Tibial nerve (tissue), 4 donors: ENCODE measurements around the gene MRNIP. TPM values are rescaled to one million over a fixed set of nuclear protein-coding genes. Genes with fewer than 3 reads are reported as not detected.

ENCODE experiments used
- DNase-seq, 2 donors: peaks; one replicate each; pipeline ENCODE4 v3.0.0-alpha.2; 2019; ENCODE audit warnings: low spot score in 2 of 2
- H3K27ac ChIP-seq, 4 donors: fragments of 200-600 bp; sonication (generic) in 3 of 4; one replicate each; pipeline ENCODE4 v1.5.1; 2017 to 2019; ENCODE audit warnings: mild to moderate bottlenecking in 1 of 4
- H3K27me3 ChIP-seq, 2 donors: fragments of 200-600 bp; sonication (generic) in 1 of 2; one replicate each; pipeline versions ENCODE4 v1.5.1 to v1.6.0; 2017 to 2019
- H3K36me3 ChIP-seq, 3 donors: fragments of 200-600 bp; sonication (generic); one replicate each; pipeline ENCODE4 v1.5.1; 2018 to 2019
- H3K4me1 ChIP-seq, 4 donors: fragments of 200-600 bp; sonication (generic) in 3 of 4; one replicate each; pipeline ENCODE4 v1.5.1; 2017 to 2019
- H3K4me3 ChIP-seq, 4 donors: fragments of 200-600 bp; sonication (generic) in 3 of 4; one replicate each; pipeline ENCODE4 v1.5.1; 2017 to 2019; ENCODE audit warnings: mild to moderate bottlenecking in 1 of 4, moderate library complexity in 1 of 4
- H3K9me3 ChIP-seq, 4 donors: fragments of 200-600 bp; sonication (generic) in 3 of 4; one replicate each; pipeline ENCODE4 v1.5.1; 2017 to 2019
- EP300 ChIP-seq, 2 donors: sonication (generic); formaldehyde crosslinking; IDR thresholded peaks; one replicate each; pipeline ENCODE4 v1.6.1; 2017; ENCODE audit warnings: antibody characterized with exemption in 2 of 2, mild to moderate bottlenecking in 1 of 2
- POLR2A ChIP-seq, 2 donors: fragments of 450-650 bp; IDR thresholded peaks; one replicate each; pipeline ENCODE4 v1.6.1; 2017; ENCODE audit warnings: antibody characterized with exemption in 2 of 2, mild to moderate bottlenecking in 2 of 2, moderate library complexity in 2 of 2
- WGBS, 2 donors: methylation state at CpG; one replicate each; pipeline ENCODE4 v1.1.5; 2018; 5-methylcytosine and 5-hydroxymethylcytosine counted together
- total RNA-seq, 4 donors: library from RNA; depleted of rRNA; stranded (reverse); fragments of >200 nt; gene quantifications; one replicate each; pipeline ENCODE4 v1.1.0, GENCODE V29; 2016
- TF ChIP-seq, protein P1 (sequence below), 5 experiments: fragments of 200-600 bp in 3 of 5; fragments of 450-650 bp in 2 of 5; sonication (generic) in 3 of 5; IDR thresholded peaks; one replicate each; pipeline ENCODE4 v1.5.1; 2016 to 2019; ENCODE audit warnings: antibody characterized with exemption in 5 of 5, mild to moderate bottlenecking in 3 of 5, moderate library complexity in 2 of 5

The MRNIP gene
- total RNA-seq, 4 donors from 2014 or later: 48.5 to 82.4 (median 63.2) TPM

DNA sequence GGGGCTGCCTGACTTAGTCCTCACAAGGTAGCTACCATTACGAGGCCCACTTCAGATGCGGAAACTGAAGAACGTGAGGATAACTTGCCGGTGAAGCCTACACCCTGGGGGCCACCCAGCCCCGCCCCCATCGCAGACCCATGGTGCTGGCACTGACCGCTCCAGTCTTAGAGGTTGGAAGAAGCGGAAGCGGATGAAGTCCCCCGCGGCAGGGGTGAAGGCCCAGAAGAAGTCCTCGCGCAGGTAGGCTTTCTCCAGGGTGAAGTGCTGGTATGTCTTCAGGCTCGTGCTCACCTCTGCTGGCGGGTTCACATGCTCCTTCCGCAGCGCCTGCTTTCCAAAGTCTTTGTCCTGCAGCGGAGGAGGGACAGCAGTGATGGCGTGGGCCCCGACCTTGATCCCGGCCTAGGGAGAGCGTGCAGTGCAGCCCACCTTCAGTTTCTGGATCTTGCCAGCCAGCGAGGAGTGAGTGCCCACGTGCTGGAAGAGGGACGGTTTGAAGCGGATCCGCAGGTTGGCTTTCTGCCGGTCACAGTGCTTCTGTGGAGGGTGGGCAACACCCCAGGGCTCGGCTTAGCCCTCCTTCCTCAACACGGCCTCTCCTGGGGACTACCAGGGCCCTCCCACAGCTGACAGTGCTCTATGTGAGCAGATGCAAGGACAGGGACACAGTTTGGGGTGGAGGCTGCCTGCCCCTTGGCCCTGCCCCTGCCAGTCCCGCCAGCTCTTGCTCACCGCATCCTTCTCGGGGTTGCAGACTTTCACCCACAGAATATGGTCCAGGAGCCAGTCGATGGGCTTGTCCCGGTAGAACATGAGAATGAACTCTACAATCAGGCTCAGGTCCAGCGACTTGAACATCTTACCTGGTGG, 59.6 kb downstream of the MRNIP start:
- Histone ChIP-seq H3K9me3 (no peaks in the 10 kb centered on the region), H3K36me3 (peaks cover 2 to 47% (median 14%) of the 10 kb centered on the region in 3 donors), H3K27ac (no peak overlapping the region), H3K4me3 (no peak overlapping the region), H3K4me1 (peaks cover 0 to 58% (median 47%) of the 10 kb centered on the region in 4 donors), H3K27me3 (no peaks in the 10 kb centered on the region)
- no peak for DNase-seq
- 91 to 93% methylated on average over 32 to 34 of the region's 36 CpGs for WGBS, 2 donors
- TF ChIP-seq, protein P1, sequence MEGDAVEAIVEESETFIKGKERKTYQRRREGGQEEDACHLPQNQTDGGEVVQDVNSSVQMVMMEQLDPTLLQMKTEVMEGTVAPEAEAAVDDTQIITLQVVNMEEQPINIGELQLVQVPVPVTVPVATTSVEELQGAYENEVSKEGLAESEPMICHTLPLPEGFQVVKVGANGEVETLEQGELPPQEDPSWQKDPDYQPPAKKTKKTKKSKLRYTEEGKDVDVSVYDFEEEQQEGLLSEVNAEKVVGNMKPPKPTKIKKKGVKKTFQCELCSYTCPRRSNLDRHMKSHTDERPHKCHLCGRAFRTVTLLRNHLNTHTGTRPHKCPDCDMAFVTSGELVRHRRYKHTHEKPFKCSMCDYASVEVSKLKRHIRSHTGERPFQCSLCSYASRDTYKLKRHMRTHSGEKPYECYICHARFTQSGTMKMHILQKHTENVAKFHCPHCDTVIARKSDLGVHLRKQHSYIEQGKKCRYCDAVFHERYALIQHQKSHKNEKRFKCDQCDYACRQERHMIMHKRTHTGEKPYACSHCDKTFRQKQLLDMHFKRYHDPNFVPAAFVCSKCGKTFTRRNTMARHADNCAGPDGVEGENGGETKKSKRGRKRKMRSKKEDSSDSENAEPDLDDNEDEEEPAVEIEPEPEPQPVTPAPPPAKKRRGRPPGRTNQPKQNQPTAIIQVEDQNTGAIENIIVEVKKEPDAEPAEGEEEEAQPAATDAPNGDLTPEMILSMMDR (IDR thresholded peaks at IDR 0.05): no peak
- no peak for TF ChIP-seq EP300 (IDR thresholded peaks at IDR 0.05)
- no peak for TF ChIP-seq POLR2A (IDR thresholded peaks at IDR 0.05)

GRCh38 chr5:179798144-179798770, 60.4 kb downstream of the MRNIP start:
- H3K36me3 ChIP-seq: peaks cover 2 to 47% (median 14%) of the 10 kb centered on the region in 3 donors
- TF ChIP-seq POLR2A (IDR thresholded peaks at IDR 0.05) (no peak), EP300 (IDR thresholded peaks at IDR 0.05) (no peak)
- TF ChIP-seq, protein P1 (IDR thresholded peaks at IDR 0.05): no peak
- no peaks in the 10 kb centered on the region for H3K9me3 ChIP-seq
- H3K4me1 ChIP-seq: peaks cover 0 to 58% (median 48%) of the 10 kb centered on the region in 4 donors
- no peak for DNase-seq
- no peaks in the 10 kb centered on the region for H3K27me3 ChIP-seq
- 89 to 90% methylated on average over 19 to 21 of the region's 23 CpGs for WGBS, 2 donors
- H3K4me3 ChIP-seq: no peak overlapping the region
- H3K27ac ChIP-seq: no peak overlapping the region

DNA sequence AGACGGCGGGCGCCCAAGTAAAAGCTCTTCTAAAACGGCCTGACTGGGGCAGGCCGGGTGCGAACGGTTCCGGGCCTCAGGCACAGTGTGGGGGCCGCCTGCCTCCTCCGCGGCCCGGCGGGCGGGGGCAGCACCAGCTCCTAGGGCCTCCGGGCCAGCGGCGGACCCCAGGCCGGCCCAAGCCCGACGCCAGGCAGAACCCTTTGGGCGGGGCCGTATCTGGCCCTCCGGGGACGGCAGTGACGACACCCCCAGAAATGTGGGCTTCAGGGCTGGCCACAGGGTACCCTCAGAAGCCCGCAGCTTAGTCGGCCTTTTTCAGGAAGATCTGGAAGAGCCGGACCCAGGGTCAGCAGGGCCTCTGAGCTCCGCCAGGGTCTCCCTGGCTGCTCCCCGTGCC, 60.9 kb downstream of the MRNIP start:
- Histone ChIP-seq H3K36me3 (peaks cover 2 to 47% (median 14%) of the 10 kb centered on the region in 3 donors), H3K9me3 (no peaks in the 10 kb centered on the region), H3K4me3 (no peak overlapping the region), H3K27me3 (no peaks in the 10 kb centered on the region), H3K4me1 (peaks cover 0 to 58% (median 47%) of the 10 kb centered on the region in 4 donors), H3K27ac (no peak overlapping the region)
- DNase-seq: no peak
- TF ChIP-seq EP300 (IDR thresholded peaks at IDR 0.05) (no peak), POLR2A (IDR thresholded peaks at IDR 0.05) (no peak)
- 90 to 94% methylated on average over 23 to 30 of the region's 30 CpGs for WGBS, 2 donors

- H3K4me1 ChIP-seq: peaks cover 0 to 58% (median 41%) of the 10 kb centered on the region in 4 donors
Measured at GRCh38 chr5:179796877-179797608, 61.6 kb downstream of the MRNIP start.

More at GRCh38 chr5:179796877-179797608, 61.6 kb downstream of the MRNIP start:
- TF ChIP-seq, protein P1 (IDR thresholded peaks at IDR 0.05): no peak
- TF ChIP-seq POLR2A (IDR thresholded peaks at IDR 0.05) (no peak), EP300 (IDR thresholded peaks at IDR 0.05) (no peak)
- 81% methylated on average over 21 of the region's 21 CpGs for WGBS, 2 donors
- Histone ChIP-seq H3K9me3 (no peaks in the 10 kb centered on the region), H3K27me3 (no peaks in the 10 kb centered on the region), H3K4me3 (peak overlapping the region in 3 of 4 donors; percentile 56 to 65 (median 63)), H3K27ac (peak overlapping the region; percentile 71 to 92 (median 84)), H3K36me3 (peaks cover 2 to 47% (median 14%) of the 10 kb centered on the region in 3 donors)
- DNase-seq: no peak
